Iris pigment epithelial cell (primary cell): ENCODE measurements around the gene BRD3.
"Not testable (repeated sequence)": the region's sequence is repeated elsewhere in the genome, so short reads cannot be mapped to it uniquely, and the experiment has no call there.

Source experiments
- DNase-seq: peaks from one replicate; pipeline ENCODE4 v3.0.0-alpha.2; 2011; ENCODE audit warnings: low read depth

The BRD3 gene

DNA sequence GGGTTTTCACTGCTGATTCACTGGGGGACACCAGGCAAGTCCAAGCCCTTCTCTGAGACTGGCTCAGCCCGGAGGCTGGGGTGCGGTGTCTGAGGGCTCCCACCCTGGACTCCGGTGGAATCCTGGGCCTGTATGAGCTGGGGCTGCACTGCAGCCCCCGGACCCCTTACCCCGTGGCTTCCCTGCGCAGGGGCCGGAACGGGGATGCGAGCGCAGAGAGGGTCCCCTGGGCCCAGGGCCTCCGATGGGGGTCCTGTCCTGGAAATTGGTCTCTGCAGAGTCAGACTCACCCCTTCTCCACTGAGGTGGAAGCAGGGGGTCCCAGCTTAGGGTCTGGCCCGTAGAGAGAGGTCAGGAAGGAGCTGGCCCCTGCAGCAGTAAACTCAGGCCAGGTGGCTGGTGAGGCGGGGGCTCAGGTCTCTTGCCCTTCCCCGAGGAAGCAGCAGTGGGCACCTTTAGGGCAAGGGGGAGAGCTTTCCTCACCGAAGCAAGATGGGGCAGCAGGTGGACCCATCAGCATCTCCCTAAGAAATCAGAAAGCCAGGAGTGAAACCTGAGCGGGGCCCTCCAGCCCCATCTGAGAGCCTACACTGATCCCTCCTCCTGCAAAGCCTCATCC lies 74.1 kb downstream of the BRD3 start:
- no peak for DNase-seq

DNA sequence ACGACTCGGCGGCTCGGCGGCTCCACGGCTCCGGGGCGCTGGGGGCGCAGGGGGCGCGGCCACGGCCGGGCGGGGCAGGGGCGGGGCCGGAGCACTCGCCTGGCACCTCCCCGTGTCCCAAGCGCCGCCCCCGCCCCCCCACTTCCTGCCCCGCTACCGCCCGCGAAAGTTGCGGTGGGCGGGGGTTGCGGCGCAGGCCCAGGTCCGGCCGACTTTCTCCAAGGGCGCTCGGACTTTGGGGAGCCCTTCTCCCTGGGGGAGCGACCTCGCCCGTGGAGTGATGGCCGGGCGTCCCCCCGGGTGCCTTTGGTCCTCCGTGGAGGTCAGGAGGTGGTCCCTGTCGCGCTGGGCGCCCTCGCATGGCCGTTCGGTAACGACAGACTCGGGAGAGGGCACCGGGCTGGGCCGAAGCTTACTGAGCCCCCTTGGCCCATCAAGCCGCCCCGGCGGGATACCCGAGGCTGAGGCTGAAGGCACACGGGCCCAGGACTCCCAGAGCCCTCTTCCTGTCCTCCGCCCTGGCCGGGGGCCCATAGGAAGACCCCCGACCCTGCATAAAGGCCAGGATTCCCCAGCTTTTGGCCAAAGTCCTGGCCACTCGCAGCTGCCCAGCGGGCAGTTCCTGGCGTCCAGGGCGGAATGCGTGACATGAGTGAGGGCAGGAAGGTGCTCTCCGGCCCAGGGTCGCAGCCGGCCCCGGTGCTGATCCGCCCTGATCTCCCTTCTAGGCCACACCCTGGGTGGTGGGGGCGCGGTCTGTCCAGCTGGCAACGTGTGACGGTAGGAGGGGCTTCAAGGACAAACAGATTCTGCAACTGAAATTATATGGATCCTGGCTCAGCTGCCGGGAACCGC lies 74.8 kb downstream of the BRD3 start:
- DNase-seq, result peak; percentile 89

DNA sequence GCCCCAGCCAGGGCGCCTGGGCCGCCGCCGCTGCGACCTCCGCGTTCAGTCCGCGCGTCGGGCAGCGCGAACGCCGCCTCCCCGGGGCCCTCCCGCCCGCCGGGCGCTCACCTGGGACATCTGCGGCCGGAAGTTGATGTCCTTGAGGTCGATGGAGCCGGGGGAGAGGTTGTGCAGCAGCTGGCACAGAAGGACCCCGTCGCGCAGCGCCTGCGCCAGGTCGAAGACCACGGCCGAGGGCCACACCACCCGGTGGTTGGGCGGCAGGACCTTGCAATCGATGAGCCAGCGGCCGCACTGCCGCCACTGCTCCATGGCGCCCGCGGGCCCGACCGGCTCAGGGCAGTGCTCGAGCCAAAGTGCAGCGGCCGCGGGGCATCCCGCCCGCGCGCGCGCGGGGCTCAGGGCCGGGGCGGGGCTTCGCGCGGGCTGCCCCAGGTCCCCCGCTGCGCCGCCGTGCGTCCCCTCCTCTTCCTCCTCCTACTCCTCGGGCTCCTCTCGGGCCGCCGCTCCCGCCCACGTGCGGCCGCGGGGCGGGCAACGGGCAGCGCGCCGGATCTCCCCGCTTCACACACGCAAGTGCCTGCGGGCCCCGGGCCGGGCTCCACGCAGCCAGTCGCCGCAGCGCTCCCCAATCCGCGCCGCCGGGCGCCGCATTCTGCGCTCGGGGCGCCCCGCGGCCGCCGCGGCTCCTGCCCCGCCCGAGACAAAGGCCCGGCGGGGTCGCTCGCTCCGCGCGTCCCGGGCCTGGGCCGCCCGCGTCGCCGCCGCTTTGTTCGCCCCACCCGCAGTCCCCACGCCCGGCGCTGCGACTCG lies 75.7 kb downstream of the BRD3 start, which contains the start of gene VAV2:
Gene VAV2 (minus strand): TSS at position 361 of the 816 bp plus-strand sequence. CDS start 46 bp downstream, at position 315.
- peak; percentile 59 for DNase-seq

DNA sequence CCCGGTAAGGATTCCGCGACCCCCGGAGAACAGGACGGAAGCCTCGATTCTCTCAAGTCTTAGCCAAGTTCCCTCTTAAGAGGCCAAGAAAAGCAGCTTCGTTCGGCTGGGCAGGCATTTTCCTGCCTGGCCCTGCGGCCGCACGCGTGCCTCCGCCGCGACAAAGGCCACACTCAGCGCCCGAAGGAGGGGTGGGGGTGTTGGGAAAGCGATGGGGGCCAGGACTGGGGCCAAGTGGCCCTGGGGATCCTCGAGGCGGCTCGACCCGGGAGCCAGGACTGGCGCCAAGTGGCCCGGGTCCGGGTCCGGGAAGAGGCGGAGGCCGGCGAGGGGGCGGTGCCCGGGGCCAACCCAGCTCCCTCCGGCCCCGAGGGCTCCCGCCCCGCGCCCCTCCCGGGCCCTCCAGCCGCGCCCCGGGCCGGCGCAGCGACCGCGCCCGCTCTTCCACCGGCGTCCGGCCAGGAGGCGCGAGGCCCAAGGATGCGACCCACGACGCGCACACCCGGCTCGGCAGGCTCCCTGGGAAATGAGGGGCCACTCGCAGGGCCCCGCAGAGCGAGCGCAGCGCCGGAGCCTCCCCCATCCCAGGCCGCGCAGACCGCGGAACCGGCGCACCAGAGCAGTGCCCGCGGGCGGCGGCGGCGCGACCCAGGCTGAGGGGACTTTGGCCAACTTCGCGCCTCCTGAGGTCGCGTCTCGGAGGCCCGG lies 76.5 kb downstream of the BRD3 start:
- DNase-seq, result peak; percentile 22

DNA sequence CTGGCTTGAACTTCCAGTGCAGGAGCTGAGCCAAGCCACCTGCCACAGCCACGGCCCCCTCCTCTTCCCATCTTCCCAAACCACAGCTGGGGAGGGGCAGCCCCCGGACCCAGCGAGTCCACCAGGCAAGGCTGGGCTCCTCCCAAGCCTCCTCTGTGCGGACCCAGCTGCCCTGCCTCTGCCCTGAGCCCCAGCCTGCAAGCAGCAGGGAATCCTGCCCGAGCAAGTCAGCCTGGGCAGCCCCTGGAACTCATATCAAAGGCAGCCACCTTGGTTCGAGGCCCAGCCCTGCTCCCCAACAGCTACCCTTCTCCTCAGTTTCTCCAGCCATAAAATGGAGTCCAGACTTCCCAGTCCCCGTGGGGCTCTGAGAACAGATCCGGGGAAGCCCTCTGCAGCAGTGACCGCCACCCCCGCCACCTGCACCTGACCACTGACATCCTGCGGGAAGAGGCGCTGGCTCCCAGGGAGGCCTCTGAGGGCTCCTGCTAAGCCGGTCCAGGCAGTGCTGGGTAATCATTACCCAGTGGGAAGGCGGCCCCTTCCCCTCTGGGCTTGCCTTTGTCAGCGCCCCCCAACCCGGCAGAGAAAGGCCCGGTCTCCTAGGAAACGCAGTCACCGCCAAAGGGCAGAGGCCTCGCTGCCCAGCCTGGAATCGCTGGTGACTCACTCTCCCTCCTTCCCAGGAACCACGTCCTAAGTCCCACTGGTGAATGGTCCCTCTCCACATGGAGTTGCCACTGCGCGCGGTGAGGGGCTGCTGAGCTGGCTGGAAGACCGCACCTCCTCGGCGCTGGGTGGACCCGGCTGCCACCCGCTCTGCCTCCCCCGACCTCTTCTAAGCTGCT lies 77.2 kb downstream of the BRD3 start:
- DNase-seq, result peak; percentile 72

DNA sequence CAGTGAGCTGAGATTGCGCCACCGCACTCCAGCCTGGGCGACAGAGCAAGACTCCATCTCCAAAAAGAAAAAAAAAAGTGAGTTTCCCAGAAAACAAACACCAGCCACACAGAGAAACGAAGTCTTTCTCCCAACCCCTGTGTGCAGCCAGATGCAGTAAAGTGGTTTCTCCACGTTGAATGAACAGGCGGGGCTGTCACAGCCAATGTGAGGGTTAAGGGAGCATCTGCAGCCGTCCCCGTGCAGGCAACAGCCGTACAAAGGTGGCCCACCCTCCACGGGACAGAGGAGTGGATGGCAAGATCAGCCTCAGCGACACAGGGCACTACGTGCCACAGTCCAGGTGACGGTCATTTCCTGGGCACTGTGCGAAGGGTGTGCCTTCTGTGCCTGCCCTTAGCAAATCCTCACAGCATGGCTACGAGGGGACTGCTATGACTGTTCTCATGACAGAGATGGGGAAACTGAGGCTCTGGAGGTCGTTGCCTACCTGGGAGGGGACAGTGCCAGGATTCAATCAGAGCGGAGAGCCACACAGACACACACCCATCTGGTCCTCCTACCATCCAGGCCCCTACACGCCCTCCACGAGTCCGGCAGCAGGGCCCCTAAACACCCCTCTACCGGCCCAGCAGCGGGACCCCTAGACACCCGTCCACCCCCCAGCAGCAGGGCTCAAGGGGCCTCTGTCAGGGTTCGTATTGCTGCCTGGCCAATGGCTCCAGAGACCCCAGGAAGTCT lies 78.0 kb downstream of the BRD3 start:
- no peak for DNase-seq

DNA sequence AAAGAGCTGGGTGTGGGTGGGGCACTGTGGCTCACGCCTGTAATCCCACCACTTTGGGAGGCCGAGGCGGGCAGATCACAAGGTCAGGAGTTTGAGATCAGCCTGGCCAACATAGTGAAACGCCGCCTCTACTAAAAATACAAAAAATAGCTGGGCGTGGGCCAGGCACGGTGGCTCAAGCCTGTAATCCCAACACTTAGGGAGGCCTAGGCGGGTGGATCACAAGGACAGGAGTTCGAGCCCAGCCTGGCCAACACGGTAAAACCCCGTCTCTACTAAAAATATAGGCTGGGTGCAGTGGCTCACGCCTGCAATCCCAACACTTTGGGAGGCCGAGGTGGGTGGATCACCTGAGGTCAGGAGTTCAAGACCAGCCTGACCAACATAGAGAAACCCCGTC lies 79.1 kb downstream of the BRD3 start:
- not testable (repeated sequence) for DNase-seq

DNA sequence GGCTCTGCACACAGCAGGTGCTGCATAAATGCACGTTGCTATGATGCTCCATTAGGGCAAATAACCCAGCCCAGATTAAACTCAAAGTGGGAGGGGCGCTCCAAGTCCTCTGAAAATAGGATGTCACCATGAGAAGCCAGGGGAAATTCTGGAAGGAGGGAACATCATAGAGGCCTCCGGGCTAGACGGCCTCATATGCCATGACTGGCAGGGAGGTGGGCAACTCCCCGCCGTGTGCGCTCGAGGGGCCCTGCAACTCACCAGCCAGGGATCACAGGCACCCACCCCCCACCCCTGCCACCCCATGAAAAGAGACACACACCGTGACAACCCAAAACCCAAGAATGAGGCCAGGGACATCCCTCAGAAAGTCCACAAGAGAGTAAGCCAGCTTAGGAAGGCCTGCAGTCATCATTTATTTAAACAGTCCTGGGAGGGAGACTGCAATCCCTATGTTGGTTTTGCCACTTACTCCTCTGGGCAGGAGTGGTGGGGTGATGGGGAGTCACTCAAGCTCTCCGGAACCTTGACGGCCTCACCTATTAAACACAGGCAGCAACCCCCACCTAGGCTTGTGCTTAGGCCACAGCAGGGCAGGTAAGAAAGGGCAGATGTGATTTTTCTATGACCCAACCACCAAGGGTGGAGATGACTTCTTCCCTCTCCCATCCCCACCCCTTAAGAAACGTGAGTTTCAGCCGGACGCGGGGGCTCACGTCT lies 79.7 kb downstream of the BRD3 start:
- DNase-seq, result no peak

DNA sequence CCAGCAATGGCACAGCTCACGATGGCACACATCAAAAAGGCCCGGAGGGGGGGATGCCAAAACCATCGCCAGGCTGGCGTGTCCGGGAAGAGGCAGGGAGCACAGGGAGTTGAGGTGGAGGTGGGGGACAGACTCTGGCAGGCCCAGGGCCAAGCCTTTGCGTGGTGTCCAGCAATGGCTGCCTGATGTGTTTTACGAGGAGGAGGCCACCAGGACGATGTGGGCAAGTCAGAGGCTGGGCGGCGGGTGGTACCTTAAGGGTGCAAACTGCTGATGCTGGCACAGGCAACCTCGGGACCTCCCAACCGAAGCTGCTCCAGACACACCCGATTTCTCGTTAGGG lies 80.4 kb downstream of the BRD3 start:
- DNase-seq, result no peak

DNA sequence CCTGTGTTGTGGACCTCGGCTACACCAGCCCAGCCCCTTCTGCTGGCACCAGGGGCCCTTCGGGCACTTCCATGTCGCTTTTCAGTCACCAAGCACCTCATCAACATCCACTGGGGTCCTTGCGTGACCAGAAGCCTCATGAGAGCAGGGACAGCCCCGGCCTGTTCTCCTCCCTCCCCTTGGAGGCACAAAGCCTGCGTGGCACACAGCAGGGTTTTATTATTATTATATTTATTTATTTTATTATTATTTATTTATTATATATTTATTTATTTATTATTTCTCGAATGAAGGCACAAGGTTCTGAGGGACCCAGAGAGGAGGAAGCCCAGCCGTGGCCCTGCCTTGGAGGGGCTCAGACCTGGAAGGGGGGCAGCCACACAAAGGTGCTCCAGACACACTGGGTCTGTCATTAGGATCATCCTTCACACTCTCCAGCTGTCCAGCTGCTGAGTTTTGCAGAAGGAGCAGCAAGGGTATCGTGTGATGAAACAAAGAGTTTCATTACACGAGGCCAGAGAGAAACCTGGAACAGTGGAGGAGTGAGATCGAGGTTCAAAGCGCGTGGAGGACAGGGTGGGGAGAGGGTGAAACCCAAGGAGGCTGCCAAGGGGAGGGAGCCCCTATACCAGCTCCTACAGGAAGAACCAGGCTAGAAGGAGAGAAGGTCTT lies 80.9 kb downstream of the BRD3 start:
- DNase-seq, result no peak

DNA sequence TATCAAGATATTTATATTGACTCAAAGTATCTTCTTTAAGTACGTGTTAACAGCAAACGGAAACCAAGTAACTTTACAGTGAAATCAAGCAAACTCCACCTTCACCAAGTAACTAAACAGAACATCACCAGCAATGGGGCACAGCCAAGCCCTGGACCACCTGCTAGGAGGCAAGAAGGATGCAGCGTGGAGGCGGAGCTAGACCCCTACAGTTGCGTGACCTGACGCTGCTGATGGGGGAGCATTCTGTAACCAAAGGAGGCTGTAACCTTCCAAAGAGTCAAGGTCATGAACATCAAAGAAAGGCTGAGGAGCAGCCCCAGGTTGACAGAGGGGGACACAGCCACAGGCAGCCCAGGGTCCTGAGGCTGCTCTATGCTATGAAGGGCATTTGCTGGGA lies 81.8 kb downstream of the BRD3 start:
- DNase-seq, result no peak

DNA sequence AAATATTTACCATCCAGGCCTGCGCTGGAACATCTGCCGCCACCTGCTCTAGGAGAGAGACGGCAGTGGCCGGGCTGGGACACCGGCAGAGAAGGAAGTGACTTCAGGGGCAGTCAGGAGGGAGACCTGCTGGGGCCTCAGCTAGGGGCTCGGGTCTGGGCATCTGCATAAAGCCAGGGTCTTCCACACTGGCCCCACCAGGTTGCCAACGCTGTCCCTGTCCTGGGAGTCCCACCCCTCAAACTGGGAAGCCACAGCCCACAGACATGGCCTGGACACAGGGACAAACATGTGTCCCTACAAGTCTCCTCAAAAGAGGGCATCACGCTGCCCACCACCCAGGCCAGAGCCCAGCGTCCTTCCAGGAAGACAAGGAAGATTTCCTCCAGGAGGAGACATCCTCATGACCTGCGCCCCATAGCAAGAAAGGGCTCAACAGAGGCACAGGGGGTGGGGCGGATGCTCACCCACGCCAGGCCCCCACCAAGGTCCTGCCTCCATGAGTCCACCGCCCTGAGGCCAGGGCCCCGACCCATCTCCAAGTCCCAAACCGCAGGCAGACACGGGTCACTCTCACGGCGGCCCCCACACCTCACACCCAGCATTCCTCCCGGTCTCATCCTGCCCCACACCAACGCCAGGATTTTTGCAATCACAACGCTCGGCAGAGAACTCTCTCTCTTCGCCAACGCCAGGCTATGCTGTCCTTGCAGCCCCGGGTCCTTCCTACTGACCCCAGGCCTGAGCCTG lies 84.7 kb downstream of the BRD3 start:
- DNase-seq, result no peak

DNA sequence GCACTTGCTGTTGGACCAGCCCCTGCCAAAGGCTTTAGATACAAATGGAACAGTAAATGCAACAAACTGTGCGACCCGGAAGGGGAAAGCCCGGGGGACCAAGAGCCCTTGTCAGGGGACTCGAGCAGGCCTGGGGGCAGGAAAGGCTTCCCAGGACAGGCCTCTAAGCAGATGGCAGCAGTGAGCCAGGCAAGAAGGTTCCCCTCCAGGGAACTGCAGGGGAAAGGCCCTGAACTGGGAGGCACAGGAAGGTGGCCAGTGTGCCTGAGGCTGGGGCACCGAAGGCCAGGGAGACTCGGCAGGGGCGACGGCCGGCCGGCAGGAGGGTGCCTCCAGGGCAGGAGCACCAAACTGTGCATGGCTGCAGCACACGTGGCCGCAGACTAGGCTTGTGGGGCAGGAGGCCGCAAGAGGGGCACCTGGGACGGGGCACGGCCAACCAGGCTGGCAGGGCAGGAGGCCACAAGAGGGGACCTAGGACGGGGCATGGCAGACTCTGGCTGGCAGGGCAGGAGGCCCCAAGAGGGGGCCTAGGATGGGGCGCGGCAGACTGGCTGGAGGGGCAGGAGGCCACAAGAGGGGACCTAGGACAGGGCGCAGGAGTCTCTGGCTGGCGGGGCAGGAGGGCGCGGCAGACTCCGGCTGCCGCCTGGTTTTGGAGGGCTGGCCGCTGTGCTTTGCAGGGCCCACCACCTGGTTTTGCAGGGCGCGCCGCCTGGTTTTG lies 85.7 kb downstream of the BRD3 start:
- no peak for DNase-seq

DNA sequence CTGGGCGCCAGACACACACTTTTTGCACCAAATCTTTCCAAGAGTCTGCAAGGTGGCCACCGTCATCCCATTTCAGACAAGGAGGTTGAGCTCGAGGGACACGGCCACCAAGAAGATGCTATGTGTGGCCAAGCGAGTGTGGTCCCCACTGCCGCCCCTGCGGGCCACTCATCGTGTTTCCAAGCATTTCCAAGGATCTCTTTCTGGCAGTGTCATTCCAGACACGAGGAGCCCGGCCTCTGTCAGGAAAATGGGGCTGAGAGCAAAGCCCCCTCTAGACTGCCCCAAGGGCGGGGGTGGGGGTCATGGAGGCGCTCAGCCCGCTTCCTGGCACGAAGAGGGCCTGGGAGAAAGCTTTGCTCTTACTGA lies 86.3 kb downstream of the BRD3 start:
- DNase-seq, result no peak

DNA sequence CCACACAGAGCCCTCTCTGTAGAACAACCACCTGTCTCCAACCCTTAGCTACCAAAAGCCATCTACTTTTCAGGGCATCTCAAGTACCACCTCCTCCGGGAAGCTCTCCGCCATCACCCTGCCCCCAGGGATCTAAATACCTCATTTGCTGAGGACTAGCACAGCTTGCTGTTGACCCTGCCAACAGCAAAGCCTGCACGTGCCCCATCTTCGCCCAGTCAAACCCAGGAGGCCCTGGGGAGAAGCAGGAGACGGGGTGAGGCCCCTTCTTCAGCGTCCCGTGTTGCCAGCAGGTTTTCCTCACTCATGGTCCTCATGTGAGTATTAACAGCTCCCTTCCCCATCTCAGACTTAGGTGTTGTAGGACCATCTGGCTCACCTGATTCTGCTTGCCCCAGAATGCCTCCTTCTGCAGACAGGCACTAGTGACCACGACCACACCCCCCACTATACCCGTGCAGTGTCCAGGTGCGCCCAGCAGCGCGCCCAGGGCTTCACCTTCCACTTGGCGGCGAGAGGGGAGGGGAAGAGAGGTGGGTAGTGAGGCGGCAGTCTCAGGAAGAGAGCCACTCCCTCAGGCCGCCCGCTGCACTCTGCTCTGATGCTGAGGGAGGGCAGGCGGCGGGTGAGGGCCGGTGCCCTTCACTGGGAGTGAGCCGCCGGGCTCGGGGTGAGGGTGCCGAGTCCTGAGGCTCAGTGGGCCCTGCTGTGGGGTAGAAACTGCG lies 86.8 kb downstream of the BRD3 start:
- DNase-seq, result no peak
